Activated CD8-positive, alpha-beta memory T cell treated with anti-CD3 and anti-CD28 coated beads, Interleukin-2, amount 50 U/mL, for 48 hours (primary cell): ENCODE results near the gene PLEKHN1.
"Not testable (repeated sequence)": the region's sequence is repeated elsewhere in the genome, so short reads cannot be mapped to it uniquely, and the experiment has no call there.

Experiments used
- DNase-seq: peaks from one replicate; pipeline ENCODE4 v3.0.0-alpha.2; 2020

The PLEKHN1 gene

GRCh38 chr1:1013105-1013921 is 47.0 kb downstream of the PLEKHN1 start, which contains the start of gene ISG15:
Gene ISG15 (plus strand): TSS chr1:1013497. CDS start chr1:1013574, 77 bp downstream.
- peak; percentile 89 for DNase-seq

GRCh38 chr1:1013922-1014648 is 47.8 kb downstream of the PLEKHN1 start:
- peak; percentile 59 for DNase-seq

GRCh38 chr1:1014799-1015681 is 48.8 kb downstream of the PLEKHN1 start:
- DNase-seq: peak; percentile 64

GRCh38 chr1:1017397-1018320 is 51.4 kb downstream of the PLEKHN1 start:
- not testable (repeated sequence) for DNase-seq

GRCh38 chr1:1018321-1018685 is 52.0 kb downstream of the PLEKHN1 start:
- DNase-seq: not testable (repeated sequence)

- peak; percentile 90 for DNase-seq
Observed at GRCh38 chr1:1019122-1019999, 53.1 kb downstream of the PLEKHN1 start.

GRCh38 chr1:1020000-1020404 is 53.7 kb downstream of the PLEKHN1 start, which contains the start of gene AGRN:
Gene AGRN (plus strand): TSS chr1:1020120. CDS start chr1:1020173, 53 bp downstream.
- DNase-seq: no peak

GRCh38 chr1:1020415-1021009 is 54.2 kb downstream of the PLEKHN1 start:
- DNase-seq: no peak

GRCh38 chr1:1021010-1021919 is 55.0 kb downstream of the PLEKHN1 start:
- no peak for DNase-seq

GRCh38 chr1:1021920-1022259 is 55.6 kb downstream of the PLEKHN1 start:
- DNase-seq: no peak

- no peak for DNase-seq
Observed at GRCh38 chr1:1022302-1023009, 56.2 kb downstream of the PLEKHN1 start.

- no peak for DNase-seq
Observed at GRCh38 chr1:1023700-1024099, 57.4 kb downstream of the PLEKHN1 start.

GRCh38 chr1:1024149-1024770 is 58.0 kb downstream of the PLEKHN1 start:
- no peak for DNase-seq

GRCh38 chr1:1024771-1025699 is 58.8 kb downstream of the PLEKHN1 start:
- no peak for DNase-seq
